Measurements from ENCODE around the gene ACTL6B. TPM values are rescaled to one million over a fixed set of nuclear protein-coding genes. Genes with fewer than 3 reads are reported as not detected.

ACTL6B gene
- total and polyA plus RNA-seq, 7 experiments from 2014 or later = not detected

GRCh38 chr7:100682991-100683658, 26.9 kb upstream of the ACTL6B start:
- H3K4me3 ChIP-seq (ENCODE audit: low read length) = no peak overlapping the region
- H3K27me3 ChIP-seq (ENCODE audit: control insufficient read depth in 2 of 2, insufficient read depth in 2 of 2, low read length in 2 of 2) = no peaks in the 10 kb centered on the region
- Mint-ChIP-seq H3K4me3 (peak overlapping the region in 1 of 10 donors; percentile 34), H3K4me1 (peaks cover 13 to 37% (median 20%) of the 10 kb centered on the region in 7 donors), H3K27me3 (no peaks in the 10 kb centered on the region), H3K36me3 (peaks cover 0 to 13% (median 0%) of the 10 kb centered on the region in 5 donors), H3K27ac (peak overlapping the region in 2 of 9 donors; percentile 43 to 61), H3K9me3 (no peaks in the 10 kb centered on the region)
- H3K4me1 ChIP-seq (ENCODE audit: control insufficient read depth in 2 of 2, insufficient read depth in 2 of 2, low read length in 2 of 2) = peaks cover 0 to 22% of the 10 kb centered on the region in 2 donors
- intact Hi-C loops (cut with micrococcal nuclease) = no loop called here
- ATAC-seq (no peak), DNase-seq (no peak)
- H3K27ac ChIP-seq (ENCODE audit: low read depth, low read length) = no peak overlapping the region
- H3K9me3 ChIP-seq (ENCODE audit: control insufficient read depth in 2 of 3, low read length in 3 of 3) = no peaks in the 10 kb centered on the region
- POLR2A ChIA-PET = interaction anchor here (0.6 to 5.5 kb wide), 6 partner anchors 8 to 199 kb away, joined by 3 to 37 read pairs (median 4); partner anchors contain the start of genes FBXO24 and LRCH4
- CTCF ChIA-PET = interaction anchor here (0.6 to 1.4 kb wide), 2 partner anchors 8 to 13 kb away, joined by 4 to 9 read pairs; no protein-coding TSS in a partner anchor
- H3K36me3 ChIP-seq (ENCODE audit: control insufficient read depth in 2 of 3, insufficient read depth in 3 of 3, low read length in 3 of 3) = peaks cover 0 to 98% (median 16%) of the 10 kb centered on the region in 3 experiments

GRCh38 chr7:100682228-100682741, 26.0 kb upstream of the ACTL6B start:
- no peak for ATAC-seq
- Histone ChIP-seq H3K9me3 (ENCODE audit: control insufficient read depth in 2 of 3, low read length in 3 of 3) (no peaks in the 10 kb centered on the region), H3K27me3 (ENCODE audit: control insufficient read depth in 2 of 2, insufficient read depth in 2 of 2, low read length in 2 of 2) (no peaks in the 10 kb centered on the region)

DNA sequence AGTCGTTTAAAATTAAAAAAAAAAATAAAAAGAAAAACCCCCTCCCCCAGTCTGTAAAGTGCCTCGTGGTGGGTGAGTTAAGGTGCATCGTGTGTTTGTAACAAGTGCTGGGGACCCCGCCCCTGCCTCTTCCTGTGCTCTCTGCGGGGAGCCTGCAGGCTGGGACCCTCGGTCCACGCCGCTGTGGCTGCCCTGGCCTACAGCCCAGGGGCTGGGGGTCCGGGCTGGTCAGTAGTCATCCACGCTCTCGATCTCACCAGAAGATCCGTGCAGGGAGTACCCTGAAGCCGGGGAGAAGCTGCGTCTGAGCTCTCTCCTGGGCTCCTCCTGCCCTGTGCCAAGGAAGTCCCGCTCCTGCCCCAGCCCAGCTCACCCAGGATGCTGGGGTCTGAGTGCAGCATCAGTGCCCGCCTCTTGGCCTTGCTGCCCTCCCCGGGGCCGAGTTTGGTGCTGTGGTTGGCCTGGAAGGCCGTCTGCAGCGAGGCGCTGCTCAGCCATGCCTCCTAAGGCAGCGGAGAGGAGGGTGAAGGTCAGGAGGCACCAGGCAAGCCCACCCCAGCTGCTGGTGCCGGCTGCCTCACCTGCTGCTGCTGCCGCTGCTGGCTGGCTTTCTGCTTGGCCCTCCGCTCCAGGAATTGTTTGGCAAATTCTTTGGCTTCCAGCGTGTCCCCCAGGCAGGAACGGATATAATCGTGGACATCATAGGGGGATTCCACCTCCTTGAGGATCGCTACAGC, 25.4 kb upstream of the ACTL6B start:
- Mint-ChIP-seq H3K9me3 (peaks cover 0 to 1% (median 0%) of the 10 kb centered on the region in 11 donors), H3K4me3 (peak overlapping the region in 4 of 10 donors; percentile 14 to 64 (median 40)), H3K27ac (peak overlapping the region in 8 of 9 donors; percentile 41 to 81 (median 58)), H3K27me3 (no peaks in the 10 kb centered on the region), H3K4me1 (peaks cover 16 to 45% (median 26%) of the 10 kb centered on the region in 7 donors), H3K36me3 (peaks cover 0 to 19% (median 0%) of the 10 kb centered on the region in 5 donors)
- no peak for ATAC-seq
- ChIA-PET POLR2A (interaction anchor here (1.0 to 5.5 kb wide), 7 partner anchors 10 to 117 kb away, joined by 3 to 37 read pairs (median 5); partner anchors contain the start of genes FBXO24, LRCH4, MOSPD3 and POP7), CTCF (interaction anchor here (5.8 kb wide), 1 partner anchor 10 kb away, joined by 33 read pairs; no protein-coding TSS in a partner anchor)
- Histone ChIP-seq H3K9me3 (ENCODE audit: control insufficient read depth in 2 of 3, low read length in 3 of 3) (no peaks in the 10 kb centered on the region), H3K4me3 (ENCODE audit: low read length) (no peak overlapping the region), H3K27me3 (ENCODE audit: control insufficient read depth in 2 of 2, insufficient read depth in 2 of 2, low read length in 2 of 2) (no peaks in the 10 kb centered on the region), H3K4me1 (ENCODE audit: control insufficient read depth in 2 of 2, insufficient read depth in 2 of 2, low read length in 2 of 2) (peaks cover 0 to 22% of the 10 kb centered on the region in 2 donors), H3K27ac (ENCODE audit: low read depth, low read length) (peak overlapping the region; percentile 53), H3K36me3 (ENCODE audit: control insufficient read depth in 2 of 3, insufficient read depth in 3 of 3, low read length in 3 of 3) (peaks cover 0 to 98% (median 11%) of the 10 kb centered on the region in 3 experiments)
- intact Hi-C loops (cut with micrococcal nuclease) = no loop called here
- no peak for DNase-seq

More at GRCh38 chr7:100682228-100682741, 26.0 kb upstream of the ACTL6B start:
- Histone ChIP-seq H3K4me3 (ENCODE audit: low read length) (no peak overlapping the region), H3K36me3 (ENCODE audit: control insufficient read depth in 2 of 3, insufficient read depth in 3 of 3, low read length in 3 of 3) (peaks cover 0 to 98% (median 11%) of the 10 kb centered on the region in 3 experiments), H3K4me1 (ENCODE audit: control insufficient read depth in 2 of 2, insufficient read depth in 2 of 2, low read length in 2 of 2) (peaks cover 0 to 22% of the 10 kb centered on the region in 2 donors), H3K27ac (ENCODE audit: low read depth, low read length) (no peak overlapping the region)
- Mint-ChIP-seq H3K4me1 (peaks cover 14 to 40% (median 22%) of the 10 kb centered on the region in 7 donors), H3K27me3 (no peaks in the 10 kb centered on the region), H3K9me3 (peaks cover 0 to 1% (median 0%) of the 10 kb centered on the region in 11 donors), H3K36me3 (peaks cover 0 to 19% (median 0%) of the 10 kb centered on the region in 5 donors), H3K27ac (no peak overlapping the region), H3K4me3 (no peak overlapping the region)
- ChIA-PET CTCF (interaction anchor here (1.4 to 5.8 kb wide), 2 partner anchors 9 kb away, joined by 9 to 33 read pairs; no protein-coding TSS in a partner anchor), POLR2A (interaction anchor here (0.8 to 5.5 kb wide), 7 partner anchors 8 to 118 kb away, joined by 3 to 37 read pairs (median 6); partner anchors contain the start of genes FBXO24, LRCH4 and MOSPD3)
- DNase-seq = no peak
- intact Hi-C loops (cut with micrococcal nuclease) = no loop called here

- Histone ChIP-seq H3K36me3 (ENCODE audit: control insufficient read depth in 2 of 3, insufficient read depth in 3 of 3, low read length in 3 of 3) (peaks cover 0 to 92% (median 8%) of the 10 kb centered on the region in 3 experiments), H3K27me3 (ENCODE audit: control insufficient read depth in 2 of 2, insufficient read depth in 2 of 2, low read length in 2 of 2) (no peaks in the 10 kb centered on the region), H3K4me3 (ENCODE audit: low read length) (no peak overlapping the region), H3K27ac (ENCODE audit: low read depth, low read length) (peak overlapping the region; percentile 53), H3K9me3 (ENCODE audit: control insufficient read depth in 2 of 3, low read length in 3 of 3) (no peaks in the 10 kb centered on the region), H3K4me1 (ENCODE audit: control insufficient read depth in 2 of 2, insufficient read depth in 2 of 2, low read length in 2 of 2) (peaks cover 0 to 22% of the 10 kb centered on the region in 2 donors)
- ChIA-PET POLR2A (interaction anchor here (1.0 to 5.5 kb wide), 10 partner anchors 8 to 116 kb away, joined by 3 to 37 read pairs (median 5); partner anchors contain the start of genes FBXO24, LRCH4, MOSPD3 and POP7), CTCF (interaction anchor here (0.8 to 5.8 kb wide), 2 partner anchors 11 to 92 kb away, joined by 6 to 33 read pairs; no protein-coding TSS in a partner anchor)
- H3K4me1 Mint-ChIP-seq = peaks cover 21 to 50% (median 30%) of the 10 kb centered on the region in 7 donors
- ATAC-seq (no peak), DNase-seq (no peak)
- peak overlapping the region in 8 of 9 donors; percentile 12 to 90 (median 70) for H3K27ac Mint-ChIP-seq
- no peaks in the 10 kb centered on the region for H3K27me3 Mint-ChIP-seq
- H3K9me3 Mint-ChIP-seq = peaks cover 0 to 1% (median 0%) of the 10 kb centered on the region in 11 donors
- H3K4me3 Mint-ChIP-seq = peak overlapping the region in 4 of 10 donors; percentile 30 to 61 (median 46)
- peaks cover 0 to 19% (median 0%) of the 10 kb centered on the region in 5 donors for H3K36me3 Mint-ChIP-seq
- intact Hi-C loops (cut with micrococcal nuclease) = no loop called here
These were observed 24.5 kb upstream of the ACTL6B start for GRCh38 chr7:100680576-100681271.

- DNase-seq (no peak), ATAC-seq (no peak)
- Mint-ChIP-seq H3K27me3 (no peaks in the 10 kb centered on the region), H3K27ac (peak overlapping the region in 8 of 9 donors; percentile 33 to 90 (median 81)), H3K4me3 (peak overlapping the region in 8 of 10 donors; percentile 12 to 75 (median 38)), H3K36me3 (peaks cover 0 to 14% (median 0%) of the 10 kb centered on the region in 5 donors), H3K9me3 (peaks cover 0 to 1% (median 0%) of the 10 kb centered on the region in 11 donors), H3K4me1 (peaks cover 21 to 50% (median 30%) of the 10 kb centered on the region in 7 donors)
- Histone ChIP-seq H3K4me3 (ENCODE audit: low read length) (no peak overlapping the region), H3K4me1 (ENCODE audit: control insufficient read depth in 2 of 2, insufficient read depth in 2 of 2, low read length in 2 of 2) (peaks cover 0 to 22% of the 10 kb centered on the region in 2 donors), H3K27me3 (ENCODE audit: control insufficient read depth in 2 of 2, insufficient read depth in 2 of 2, low read length in 2 of 2) (no peaks in the 10 kb centered on the region), H3K27ac (ENCODE audit: low read depth, low read length) (peak overlapping the region; percentile 53), H3K9me3 (ENCODE audit: control insufficient read depth in 2 of 3, low read length in 3 of 3) (no peaks in the 10 kb centered on the region), H3K36me3 (ENCODE audit: control insufficient read depth in 2 of 3, insufficient read depth in 3 of 3, low read length in 3 of 3) (peaks cover 0 to 86% (median 8%) of the 10 kb centered on the region in 3 experiments)
- POLR2A ChIA-PET = interaction anchor here (0.7 to 5.5 kb wide), 13 partner anchors 8 to 115 kb away, joined by 3 to 37 read pairs (median 4); partner anchors contain the start of genes FBXO24, LRCH4, MOSPD3 and POP7
- intact Hi-C loops (cut with micrococcal nuclease) = loop anchor here in 1 of 2 donors (5.0 to 10.0 kb wide), 2 partner anchors 565 to 578 kb away; partner anchors contain the start of genes AP4M1, FIS1 and MCM7
- CTCF ChIA-PET = interaction anchor here (0.8 to 5.8 kb wide), 3 partner anchors 11 to 92 kb away, joined by 3 to 33 read pairs (median 6); no protein-coding TSS in a partner anchor
These were observed 23.8 kb upstream of the ACTL6B start for GRCh38 chr7:100679927-100680575.
